Activated CD4-positive, alpha-beta T cell treated with anti-CD3 and anti-CD28 coated beads, Interleukin-2, amount 50 U/mL, for 1 hour (primary cell): ENCODE data around the gene CRTAC1.

Source experiments
- DNase-seq: peaks from one replicate; pipeline ENCODE4 v3.0.0-alpha.2; 2020

CRTAC1 gene

GRCh38 chr10:97974100-97974499 lies 56.3 kb downstream of the CRTAC1 start:
- DNase-seq, result no peak

- DNase-seq, result no peak
Observed at GRCh38 chr10:97969538-97970079, 60.8 kb downstream of the CRTAC1 start.

- no peak for DNase-seq
Observed at GRCh38 chr10:97964748-97965147, 65.7 kb downstream of the CRTAC1 start.

- DNase-seq, result no peak
Observed at GRCh38 chr10:97961945-97962344, 68.5 kb downstream of the CRTAC1 start.

- DNase-seq, result no peak
Observed at GRCh38 chr10:97960269-97961056, 70.0 kb downstream of the CRTAC1 start.

- DNase-seq, result no peak
Observed at GRCh38 chr10:97949462-97949861, 81.0 kb downstream of the CRTAC1 start.

GRCh38 chr10:97948822-97949221 lies 81.6 kb downstream of the CRTAC1 start:
- DNase-seq, result no peak

GRCh38 chr10:97944772-97945171 lies 85.6 kb downstream of the CRTAC1 start:
- DNase-seq, result no peak

- no peak for DNase-seq
Observed at GRCh38 chr10:97943294-97943693, 87.1 kb downstream of the CRTAC1 start.

- no peak for DNase-seq
Observed at GRCh38 chr10:97940534-97940933, 89.9 kb downstream of the CRTAC1 start.

- no peak for DNase-seq
Observed at GRCh38 chr10:97939446-97939990, 90.9 kb downstream of the CRTAC1 start.

GRCh38 chr10:97937928-97938327 lies 92.5 kb downstream of the CRTAC1 start:
- no peak for DNase-seq

- no peak for DNase-seq
Observed at GRCh38 chr10:97937054-97937453, 93.4 kb downstream of the CRTAC1 start.

GRCh38 chr10:97936126-97936525 lies 94.3 kb downstream of the CRTAC1 start:
- no peak for DNase-seq

- no peak for DNase-seq
Observed at GRCh38 chr10:97932932-97933530, 97.4 kb downstream of the CRTAC1 start.

GRCh38 chr10:97931041-97931440 lies 99.4 kb downstream of the CRTAC1 start:
- DNase-seq, result no peak

- no peak for DNase-seq
Observed at GRCh38 chr10:97928897-97929296, 101.5 kb downstream of the CRTAC1 start.

GRCh38 chr10:97927622-97928021 lies 102.8 kb downstream of the CRTAC1 start:
- DNase-seq, result no peak

- DNase-seq, result no peak
Observed at GRCh38 chr10:97926055-97926454, 104.4 kb downstream of the CRTAC1 start.

GRCh38 chr10:97925308-97925938 lies 105.0 kb downstream of the CRTAC1 start:
- DNase-seq, result no peak

- DNase-seq, result no peak
Observed at GRCh38 chr10:97924678-97925077, 105.7 kb downstream of the CRTAC1 start.

- no peak for DNase-seq
Observed at GRCh38 chr10:97923476-97923875, 106.9 kb downstream of the CRTAC1 start.

GRCh38 chr10:97923057-97923456 lies 107.4 kb downstream of the CRTAC1 start:
- DNase-seq, result no peak
